AG09319 (cell line): ENCODE results near the gene KRTAP1-3.

Experiments
- DNase-seq: peaks from one replicate; pipeline ENCODE4 v3.0.0-alpha.2; 2010; ENCODE audit warnings: low read depth; ENCODE audit errors: extremely low read depth
- CTCF ChIP-seq: IDR thresholded peaks from 2 replicates; pipeline ENCODE4 v1.5.1; 2011; ENCODE audit warnings: low read depth, mild to moderate bottlenecking, inconsistent platforms, low read length, moderate library complexity

Gene KRTAP1-3

GRCh38 chr17:41019415-41019814 is 15.3 kb downstream of the KRTAP1-3 start:
- no peak for TF ChIP-seq CTCF
- no peak for DNase-seq

GRCh38 chr17:41018541-41018940 is 16.1 kb downstream of the KRTAP1-3 start:
- DNase-seq: no peak
- no peak for TF ChIP-seq CTCF

- TF ChIP-seq CTCF: no peak
- no peak for DNase-seq
These were observed 18.0 kb downstream of the KRTAP1-3 start for GRCh38 chr17:41016578-41017215.

- no peak for DNase-seq
- no peak for TF ChIP-seq CTCF
These were observed 19.2 kb downstream of the KRTAP1-3 start for GRCh38 chr17:41015454-41015853.

- no peak for TF ChIP-seq CTCF
- peak; percentile 71 for DNase-seq
These were observed 21.1 kb downstream of the KRTAP1-3 start for GRCh38 chr17:41013606-41014005.

GRCh38 chr17:41013181-41013580 is 21.5 kb downstream of the KRTAP1-3 start:
- DNase-seq: no peak
- no peak for TF ChIP-seq CTCF

GRCh38 chr17:41012326-41013120 is 22.2 kb downstream of the KRTAP1-3 start:
- no peak for DNase-seq

More at GRCh38 chr17:41012326-41013120, 22.2 kb downstream of the KRTAP1-3 start:
- TF ChIP-seq CTCF: no peak
